GM12801 (cell line): ENCODE data around the gene PLSCR4.

ENCODE experiments used
- CTCF ChIP-seq: IDR thresholded peaks from one replicate; pipeline ENCODE4 v1.5.1; 2011; ENCODE audit warnings: control low read depth; ENCODE audit not compliant: insufficient read length; ENCODE audit errors: extremely low read depth

The PLSCR4 gene

DNA sequence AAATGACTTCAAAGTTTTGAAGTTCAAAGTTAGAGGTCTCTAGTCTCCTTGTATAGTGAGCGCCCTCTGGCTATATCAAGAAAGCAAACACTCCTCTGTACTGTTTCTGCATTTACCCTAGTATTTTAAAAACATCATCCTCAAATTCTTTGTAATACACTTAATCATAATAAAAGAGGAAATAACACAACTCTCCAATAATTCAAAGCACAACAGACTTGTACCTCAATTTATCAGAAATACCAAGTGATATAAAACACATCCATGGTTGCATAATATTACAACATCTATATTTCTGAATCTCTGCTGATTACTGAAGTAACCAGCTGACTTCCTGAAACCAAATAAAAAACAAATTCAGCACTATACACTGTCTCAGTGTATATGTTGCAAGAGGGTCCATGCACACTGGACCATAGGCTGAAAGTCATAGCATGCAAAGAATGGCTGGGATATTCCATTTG, 102.4 kb downstream of the PLSCR4 start:
- TF ChIP-seq CTCF: no peak

- TF ChIP-seq CTCF: no peak
These were observed 105.3 kb downstream of the PLSCR4 start for GRCh38 chr3:146145642-146146041.

- TF ChIP-seq CTCF: no peak
These were observed 108.1 kb downstream of the PLSCR4 start for GRCh38 chr3:146142757-146143156.
